ENCODE results near the gene NOM1.
"Not testable (repeated sequence)": the region's sequence is repeated elsewhere in the genome, so short reads cannot be mapped to it uniquely, and the experiment has no call there.

Gene NOM1

DNA sequence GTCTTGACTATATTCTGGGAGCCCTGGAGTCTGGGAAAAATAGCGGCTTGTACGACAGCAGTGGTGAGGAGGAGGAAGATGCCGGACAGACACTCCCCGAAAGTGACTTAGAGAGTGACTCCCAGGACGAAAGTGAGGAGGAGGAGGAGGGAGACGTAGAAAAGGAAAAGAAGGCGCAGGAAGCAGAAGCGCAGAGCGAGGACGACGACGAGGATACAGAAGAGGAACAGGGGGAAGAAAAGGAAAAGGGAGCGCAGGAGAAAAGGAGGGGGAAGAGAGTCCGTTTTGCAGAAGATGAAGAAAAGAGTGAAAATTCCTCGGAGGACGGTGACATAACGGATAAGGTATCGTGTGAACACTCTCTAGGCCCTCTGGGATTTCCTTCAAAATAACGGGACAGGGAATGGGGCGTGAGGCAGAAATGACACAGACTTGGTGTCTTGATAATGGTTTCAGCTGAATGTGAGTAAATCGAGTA is 908 bp downstream of the NOM1 start:
- Histone ChIP-seq H3K9me2 (replicated peaks; ENCODE audit: insufficient read depth, low read length) (no peaks in the 10 kb centered on the region), H3K79me2 (ENCODE audit: low read length) (peaks cover 59% of the 10 kb centered on the region), H3K27ac (ENCODE audit: low read length) (peak overlapping the region; percentile 73; the same call in 1 of the 2 replicates), H2AFZ (ENCODE audit: low read length) (peak overlapping the region; percentile 81), H3K4me1 (ENCODE audit: low read length) (peaks cover 4% of the 10 kb centered on the region; the same call in 1 of the 2 replicates), H3K9ac (ENCODE audit: low read length) (peak overlapping the region; percentile 94), H3K27me3 (replicated peaks; ENCODE audit: insufficient read depth, low read length) (peaks cover 9% of the 10 kb centered on the region; the same call in 1 of the 2 replicates), H3F3A (ENCODE audit: insufficient read depth, low read length) (peaks cover 9% of the 10 kb centered on the region), H3K4me2 (ENCODE audit: low read depth, low read length) (peak overlapping the region; percentile 90), H4K20me1 (ENCODE audit: insufficient read depth, low read length) (peaks cover 9% of the 10 kb centered on the region; the same call in 1 of the 2 replicates), H3K9me3 (replicated peaks; ENCODE audit: insufficient read depth, low read length) (no peaks in the 10 kb centered on the region), H3K4me3 (ENCODE audit: low read length) (peak overlapping the region; percentile 94), H3K36me3 (replicated peaks; ENCODE audit: insufficient read depth, low read length) (peaks cover 24% of the 10 kb centered on the region)
- TF ChIP-seq, protein P1, sequence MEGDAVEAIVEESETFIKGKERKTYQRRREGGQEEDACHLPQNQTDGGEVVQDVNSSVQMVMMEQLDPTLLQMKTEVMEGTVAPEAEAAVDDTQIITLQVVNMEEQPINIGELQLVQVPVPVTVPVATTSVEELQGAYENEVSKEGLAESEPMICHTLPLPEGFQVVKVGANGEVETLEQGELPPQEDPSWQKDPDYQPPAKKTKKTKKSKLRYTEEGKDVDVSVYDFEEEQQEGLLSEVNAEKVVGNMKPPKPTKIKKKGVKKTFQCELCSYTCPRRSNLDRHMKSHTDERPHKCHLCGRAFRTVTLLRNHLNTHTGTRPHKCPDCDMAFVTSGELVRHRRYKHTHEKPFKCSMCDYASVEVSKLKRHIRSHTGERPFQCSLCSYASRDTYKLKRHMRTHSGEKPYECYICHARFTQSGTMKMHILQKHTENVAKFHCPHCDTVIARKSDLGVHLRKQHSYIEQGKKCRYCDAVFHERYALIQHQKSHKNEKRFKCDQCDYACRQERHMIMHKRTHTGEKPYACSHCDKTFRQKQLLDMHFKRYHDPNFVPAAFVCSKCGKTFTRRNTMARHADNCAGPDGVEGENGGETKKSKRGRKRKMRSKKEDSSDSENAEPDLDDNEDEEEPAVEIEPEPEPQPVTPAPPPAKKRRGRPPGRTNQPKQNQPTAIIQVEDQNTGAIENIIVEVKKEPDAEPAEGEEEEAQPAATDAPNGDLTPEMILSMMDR (IDR thresholded peaks at IDR 0.05; ENCODE audit: low read length): no peak
- no peak for TF ChIP-seq EZH2phosphoT487 (IDR thresholded peaks at IDR 0.05; ENCODE audit: low read length)
- TF ChIP-seq EZH2 (optimal IDR thresholded peaks at IDR 0.05; ENCODE audit: low read depth, low read length): no peak
- DNase-seq: no peak

DNA sequence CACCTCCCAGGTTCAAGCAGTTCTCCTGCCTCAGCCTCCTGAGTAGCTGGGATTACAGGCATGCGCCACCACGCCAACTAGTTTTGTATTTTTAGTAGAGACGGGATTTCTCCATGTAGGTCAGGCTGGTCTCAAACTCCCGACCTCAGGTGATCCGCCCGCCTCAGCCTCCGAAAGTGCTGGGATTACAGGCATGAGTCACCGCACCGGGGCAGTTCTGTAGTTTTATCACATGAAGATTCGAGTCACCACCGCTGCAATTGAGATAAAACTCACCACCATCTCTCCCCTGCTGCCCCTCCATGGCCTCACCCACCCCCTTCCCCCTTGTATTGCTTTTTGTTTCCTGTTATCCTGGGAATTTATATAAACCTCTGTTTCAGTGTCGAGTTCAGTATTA is 3.7 kb downstream of the NOM1 start:
- not testable (repeated sequence) for H2AFZ ChIP-seq (ENCODE audit: low read length); H3K9ac ChIP-seq (ENCODE audit: low read length); DNase-seq; H3K4me3 ChIP-seq (ENCODE audit: low read length); H3K27me3 ChIP-seq (replicated peaks; ENCODE audit: insufficient read depth, low read length); H3K4me2 ChIP-seq (ENCODE audit: low read depth, low read length); H3K27ac ChIP-seq (ENCODE audit: low read length); H3K4me1 ChIP-seq (ENCODE audit: low read length); H3K9me3 ChIP-seq (replicated peaks; ENCODE audit: insufficient read depth, low read length); H3K9me2 ChIP-seq (replicated peaks; ENCODE audit: insufficient read depth, low read length); H3F3A ChIP-seq (ENCODE audit: insufficient read depth, low read length)
- Histone ChIP-seq H3K36me3 (replicated peaks; ENCODE audit: insufficient read depth, low read length) (peaks cover 38% of the 10 kb centered on the region), H3K79me2 (ENCODE audit: low read length) (peaks cover 81% of the 10 kb centered on the region), H4K20me1 (ENCODE audit: insufficient read depth, low read length) (peaks cover 12% of the 10 kb centered on the region; the same call in 1 of the 2 replicates)

DNA sequence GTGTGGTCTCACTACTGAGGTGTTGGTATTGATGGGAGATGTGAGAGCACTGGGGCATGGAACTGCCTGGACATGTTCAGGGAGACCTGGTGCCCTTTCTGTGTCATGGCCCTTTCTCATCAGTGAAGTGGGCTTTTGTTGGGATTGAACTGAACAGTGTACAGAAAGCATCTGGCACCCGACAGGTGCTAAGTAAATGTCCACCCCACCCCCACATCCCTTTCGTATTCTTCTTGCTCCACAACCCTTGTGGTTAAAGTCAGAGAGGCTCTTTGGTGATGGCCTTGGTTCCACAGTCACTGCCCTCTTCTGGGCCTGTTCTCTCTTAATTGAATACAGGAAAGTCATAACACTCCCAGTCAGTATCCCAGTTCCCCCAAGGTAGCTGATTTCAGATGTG is 5.4 kb downstream of the NOM1 start:
- Histone ChIP-seq H3K9ac (ENCODE audit: low read length) (no peak overlapping the region), H3K79me2 (ENCODE audit: low read length) (peaks cover 89% of the 10 kb centered on the region), H3K9me3 (replicated peaks; ENCODE audit: insufficient read depth, low read length) (no peaks in the 10 kb centered on the region), H3K4me3 (ENCODE audit: low read length) (no peak overlapping the region), H3K9me2 (replicated peaks; ENCODE audit: insufficient read depth, low read length) (no peaks in the 10 kb centered on the region), H3K4me2 (ENCODE audit: low read depth, low read length) (no peak overlapping the region), H3K27ac (ENCODE audit: low read length) (no peak overlapping the region), H2AFZ (ENCODE audit: low read length) (no peak overlapping the region), H4K20me1 (ENCODE audit: insufficient read depth, low read length) (peaks cover 12% of the 10 kb centered on the region; the same call in 1 of the 2 replicates), H3K4me1 (ENCODE audit: low read length) (peaks cover 4% of the 10 kb centered on the region; the same call in 1 of the 2 replicates), H3F3A (ENCODE audit: insufficient read depth, low read length) (peaks cover 5% of the 10 kb centered on the region), H3K27me3 (replicated peaks; ENCODE audit: insufficient read depth, low read length) (no peaks in the 10 kb centered on the region), H3K36me3 (replicated peaks; ENCODE audit: insufficient read depth, low read length) (peaks cover 51% of the 10 kb centered on the region)
- TF ChIP-seq EZH2 (optimal IDR thresholded peaks at IDR 0.05; ENCODE audit: low read depth, low read length): no peak
- no peak for TF ChIP-seq EZH2phosphoT487 (IDR thresholded peaks at IDR 0.05; ENCODE audit: low read length)
- TF ChIP-seq, protein P1 (IDR thresholded peaks at IDR 0.05; ENCODE audit: low read length): no peak
- no peak for DNase-seq

DNA sequence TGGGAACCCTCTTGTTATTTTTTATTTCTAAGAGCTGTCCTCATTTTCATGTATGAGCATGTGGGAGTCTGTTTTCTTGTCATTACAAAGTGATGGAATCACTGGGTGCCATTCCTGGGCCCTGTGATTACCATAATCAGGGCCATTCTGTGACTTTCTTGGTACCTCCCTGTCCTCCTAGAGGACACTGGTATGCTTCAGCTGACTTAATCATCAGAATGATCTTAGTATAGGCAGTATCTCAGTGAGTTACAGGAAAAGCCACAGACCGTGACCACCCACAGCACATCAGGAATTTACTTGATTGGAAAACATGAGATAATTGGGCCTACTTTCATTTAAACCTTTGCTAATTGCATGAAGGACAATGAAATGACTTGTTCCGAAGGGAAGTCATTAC is 7.2 kb downstream of the NOM1 start:
- peaks cover 89% of the 10 kb centered on the region for H3K79me2 ChIP-seq (ENCODE audit: low read length)
- peaks cover 53% of the 10 kb centered on the region for H3K36me3 ChIP-seq (replicated peaks; ENCODE audit: insufficient read depth, low read length)

More for the DNA sequence above, 7.2 kb downstream of the NOM1 start:
- H3K4me2 ChIP-seq (ENCODE audit: low read depth, low read length): no peak overlapping the region
- TF ChIP-seq, protein P1 (IDR thresholded peaks at IDR 0.05; ENCODE audit: low read length): no peak
- no peak for TF ChIP-seq EZH2phosphoT487 (IDR thresholded peaks at IDR 0.05; ENCODE audit: low read length)
- TF ChIP-seq EZH2 (optimal IDR thresholded peaks at IDR 0.05; ENCODE audit: low read depth, low read length): no peak
- H3K4me1 ChIP-seq (ENCODE audit: low read length): no peaks in the 10 kb centered on the region
- no peak overlapping the region for H3K27ac ChIP-seq (ENCODE audit: low read length)
- no peak overlapping the region for H2AFZ ChIP-seq (ENCODE audit: low read length)
- no peaks in the 10 kb centered on the region for H3K9me3 ChIP-seq (replicated peaks; ENCODE audit: insufficient read depth, low read length)
- H3K9me2 ChIP-seq (replicated peaks; ENCODE audit: insufficient read depth, low read length): no peaks in the 10 kb centered on the region
- no peak overlapping the region for H3K9ac ChIP-seq (ENCODE audit: low read length)
- no peak for DNase-seq
- H3K4me3 ChIP-seq (ENCODE audit: low read length): no peak overlapping the region
- H4K20me1 ChIP-seq (ENCODE audit: insufficient read depth, low read length): peaks cover 9% of the 10 kb centered on the region; the same call in 1 of the 2 replicates
- no peaks in the 10 kb centered on the region for H3K27me3 ChIP-seq (replicated peaks; ENCODE audit: insufficient read depth, low read length)
- H3F3A ChIP-seq (ENCODE audit: insufficient read depth, low read length): no peaks in the 10 kb centered on the region
